Measurements from ENCODE around the gene PPM1H.

- TF ChIP-seq, protein P1, sequence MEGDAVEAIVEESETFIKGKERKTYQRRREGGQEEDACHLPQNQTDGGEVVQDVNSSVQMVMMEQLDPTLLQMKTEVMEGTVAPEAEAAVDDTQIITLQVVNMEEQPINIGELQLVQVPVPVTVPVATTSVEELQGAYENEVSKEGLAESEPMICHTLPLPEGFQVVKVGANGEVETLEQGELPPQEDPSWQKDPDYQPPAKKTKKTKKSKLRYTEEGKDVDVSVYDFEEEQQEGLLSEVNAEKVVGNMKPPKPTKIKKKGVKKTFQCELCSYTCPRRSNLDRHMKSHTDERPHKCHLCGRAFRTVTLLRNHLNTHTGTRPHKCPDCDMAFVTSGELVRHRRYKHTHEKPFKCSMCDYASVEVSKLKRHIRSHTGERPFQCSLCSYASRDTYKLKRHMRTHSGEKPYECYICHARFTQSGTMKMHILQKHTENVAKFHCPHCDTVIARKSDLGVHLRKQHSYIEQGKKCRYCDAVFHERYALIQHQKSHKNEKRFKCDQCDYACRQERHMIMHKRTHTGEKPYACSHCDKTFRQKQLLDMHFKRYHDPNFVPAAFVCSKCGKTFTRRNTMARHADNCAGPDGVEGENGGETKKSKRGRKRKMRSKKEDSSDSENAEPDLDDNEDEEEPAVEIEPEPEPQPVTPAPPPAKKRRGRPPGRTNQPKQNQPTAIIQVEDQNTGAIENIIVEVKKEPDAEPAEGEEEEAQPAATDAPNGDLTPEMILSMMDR (IDR thresholded peaks at IDR 0.05), result no peak
- TF ChIP-seq POLR2A (IDR thresholded peaks at IDR 0.05), result no peak
Observed at GRCh38 chr12:62802984-62803383, 132.0 kb downstream of the PPM1H start.
